ENCODE data around the gene FOXO3.

FOXO3 gene

GRCh38 chr6:108584323-108584722 is 23.6 kb downstream of the FOXO3 start:
- no peaks in the 10 kb centered on the region for H3K27me3 ChIP-seq (ENCODE audit: control insufficient read depth in 1 of 2, insufficient read depth in 1 of 2, low read length in 2 of 2)
- DNase-seq, result no peak
- no peak overlapping the region for H4K91ac ChIP-seq (ENCODE audit: low read length)
- peaks cover 28% of the 10 kb centered on the region for H3K4me1 ChIP-seq (ENCODE audit: control insufficient read depth, insufficient read depth, low read depth, low read length)
- H3K27ac ChIP-seq (ENCODE audit: low read length, poor library complexity, severe bottlenecking), result no peak overlapping the region
- no peak overlapping the region for H3K4me3 ChIP-seq (ENCODE audit: insufficient read depth in 1 of 2, low read depth in 1 of 2, low read length in 2 of 2)
- no peak overlapping the region for H3K23ac ChIP-seq (ENCODE audit: low read length in 2 of 2)
- no peak overlapping the region for H2BK5ac ChIP-seq (ENCODE audit: low read depth, low read length, poor library complexity, severe bottlenecking)
- no peak overlapping the region for H2AFZ ChIP-seq (ENCODE audit: low read depth, low read length)
- peaks cover 5% of the 10 kb centered on the region for H3K79me1 ChIP-seq (replicated peaks; ENCODE audit: low read length, poor library complexity, severe bottlenecking)
- H3K4ac ChIP-seq (ENCODE audit: low read depth in 1 of 2, low read length in 2 of 2), result peak overlapping the region in 1 of 2 experiments; percentile 15
- no peak overlapping the region for H4K8ac ChIP-seq (ENCODE audit: low read length)
- H3K9ac ChIP-seq (ENCODE audit: low read length), result no peak overlapping the region
- H2BK120ac ChIP-seq (ENCODE audit: low read depth, low read length), result no peak overlapping the region
- no peak overlapping the region for H3K18ac ChIP-seq (ENCODE audit: low read depth in 1 of 2, low read length in 2 of 2)
- H2AK5ac ChIP-seq (ENCODE audit: low read length, severe bottlenecking), result no peak overlapping the region
- no peak overlapping the region for H3K4me2 ChIP-seq (ENCODE audit: low read length, poor library complexity, severe bottlenecking)
- H3K36me3 ChIP-seq (ENCODE audit: control insufficient read depth in 1 of 2, insufficient read depth in 2 of 2, low read depth in 1 of 2, low read length in 2 of 2), result peaks cover 2 to 3% of the 10 kb centered on the region in 2 experiments
- no peak overlapping the region for H3K14ac ChIP-seq (ENCODE audit: low read length in 2 of 2)
- H3K9me3 ChIP-seq (ENCODE audit: control insufficient read depth, low read length), result no peaks in the 10 kb centered on the region
- 76% methylated on average over 5 of the region's 5 CpGs for WGBS
- H2BK15ac ChIP-seq (ENCODE audit: low read depth, poor library complexity, severe bottlenecking), result no peak overlapping the region
- H2BK12ac ChIP-seq (ENCODE audit: low read length in 2 of 2), result no peak overlapping the region

- H3K9ac ChIP-seq (ENCODE audit: low read length), result no peak overlapping the region
- no peak overlapping the region for H2AFZ ChIP-seq (ENCODE audit: low read depth, low read length)
- H2BK5ac ChIP-seq (ENCODE audit: low read depth, low read length, poor library complexity, severe bottlenecking), result no peak overlapping the region
- no peak overlapping the region for H3K18ac ChIP-seq (ENCODE audit: low read depth in 1 of 2, low read length in 2 of 2)
- no peak overlapping the region for H3K4ac ChIP-seq (ENCODE audit: low read depth in 1 of 2, low read length in 2 of 2)
- H3K27ac ChIP-seq (ENCODE audit: low read length, poor library complexity, severe bottlenecking), result no peak overlapping the region
- no peak overlapping the region for H3K4me3 ChIP-seq (ENCODE audit: insufficient read depth in 1 of 2, low read depth in 1 of 2, low read length in 2 of 2)
- H2BK15ac ChIP-seq (ENCODE audit: low read depth, poor library complexity, severe bottlenecking), result no peak overlapping the region
- no peak overlapping the region for H2BK120ac ChIP-seq (ENCODE audit: low read depth, low read length)
- H3K79me1 ChIP-seq (replicated peaks; ENCODE audit: low read length, poor library complexity, severe bottlenecking), result peaks cover 3% of the 10 kb centered on the region
- H3K14ac ChIP-seq (ENCODE audit: low read length in 2 of 2), result no peak overlapping the region
- H3K4me2 ChIP-seq (ENCODE audit: low read length, poor library complexity, severe bottlenecking), result no peak overlapping the region
- no peak overlapping the region for H2AK5ac ChIP-seq (ENCODE audit: low read length, severe bottlenecking)
- H3K4me1 ChIP-seq (ENCODE audit: control insufficient read depth, insufficient read depth, low read depth, low read length), result peaks cover 25% of the 10 kb centered on the region
- no peak overlapping the region for H4K91ac ChIP-seq (ENCODE audit: low read length)
- no peak overlapping the region for H2BK12ac ChIP-seq (ENCODE audit: low read length in 2 of 2)
- WGBS, result 100% methylated on average over 1 of the region's 2 CpGs
- no peaks in the 10 kb centered on the region for H3K36me3 ChIP-seq (ENCODE audit: control insufficient read depth in 1 of 2, insufficient read depth in 2 of 2, low read depth in 1 of 2, low read length in 2 of 2)
- no peaks in the 10 kb centered on the region for H3K9me3 ChIP-seq (ENCODE audit: control insufficient read depth, low read length)
- DNase-seq, result no peak
- H3K23ac ChIP-seq (ENCODE audit: low read length in 2 of 2), result no peak overlapping the region
- peak overlapping the region; percentile 1 for H4K8ac ChIP-seq (ENCODE audit: low read length)
- H3K27me3 ChIP-seq (ENCODE audit: control insufficient read depth in 1 of 2, insufficient read depth in 1 of 2, low read length in 2 of 2), result no peaks in the 10 kb centered on the region
Measured at GRCh38 chr6:108585359-108585758, 24.6 kb downstream of the FOXO3 start.

- 48% methylated on average over 5 of the region's 6 CpGs for WGBS
- Histone ChIP-seq H2AK5ac (ENCODE audit: low read length, severe bottlenecking) (no peak overlapping the region), H3K36me3 (ENCODE audit: control insufficient read depth in 1 of 2, insufficient read depth in 2 of 2, low read depth in 1 of 2, low read length in 2 of 2) (no peaks in the 10 kb centered on the region), H2AFZ (ENCODE audit: low read depth, low read length) (no peak overlapping the region), H2BK5ac (ENCODE audit: low read depth, low read length, poor library complexity, severe bottlenecking) (no peak overlapping the region), H3K4me2 (ENCODE audit: low read length, poor library complexity, severe bottlenecking) (no peak overlapping the region), H3K4me3 (ENCODE audit: insufficient read depth in 1 of 2, low read depth in 1 of 2, low read length in 2 of 2) (no peak overlapping the region), H3K23ac (ENCODE audit: low read length in 2 of 2) (no peak overlapping the region), H3K4ac (ENCODE audit: low read depth in 1 of 2, low read length in 2 of 2) (peak overlapping the region in 1 of 2 experiments; percentile 26), H4K8ac (ENCODE audit: low read length) (no peak overlapping the region), H4K91ac (ENCODE audit: low read length) (no peak overlapping the region), H2BK12ac (ENCODE audit: low read length in 2 of 2) (peak overlapping the region in 1 of 2 experiments; percentile 30), H3K9me3 (ENCODE audit: control insufficient read depth, low read length) (no peaks in the 10 kb centered on the region), H3K27me3 (ENCODE audit: control insufficient read depth in 1 of 2, insufficient read depth in 1 of 2, low read length in 2 of 2) (no peaks in the 10 kb centered on the region), H3K14ac (ENCODE audit: low read length in 2 of 2) (no peak overlapping the region), H3K18ac (ENCODE audit: low read depth in 1 of 2, low read length in 2 of 2) (peak overlapping the region in 1 of 2 experiments; percentile 55), H2BK15ac (ENCODE audit: low read depth, poor library complexity, severe bottlenecking) (no peak overlapping the region), H3K9ac (ENCODE audit: low read length) (no peak overlapping the region), H2BK120ac (ENCODE audit: low read depth, low read length) (no peak overlapping the region), H3K27ac (ENCODE audit: low read length, poor library complexity, severe bottlenecking) (no peak overlapping the region), H3K79me1 (replicated peaks; ENCODE audit: low read length, poor library complexity, severe bottlenecking) (peaks cover 3% of the 10 kb centered on the region), H3K4me1 (ENCODE audit: control insufficient read depth, insufficient read depth, low read depth, low read length) (peaks cover 26% of the 10 kb centered on the region)
- no peak for DNase-seq
Measured at GRCh38 chr6:108585921-108586536, 25.3 kb downstream of the FOXO3 start.

DNA sequence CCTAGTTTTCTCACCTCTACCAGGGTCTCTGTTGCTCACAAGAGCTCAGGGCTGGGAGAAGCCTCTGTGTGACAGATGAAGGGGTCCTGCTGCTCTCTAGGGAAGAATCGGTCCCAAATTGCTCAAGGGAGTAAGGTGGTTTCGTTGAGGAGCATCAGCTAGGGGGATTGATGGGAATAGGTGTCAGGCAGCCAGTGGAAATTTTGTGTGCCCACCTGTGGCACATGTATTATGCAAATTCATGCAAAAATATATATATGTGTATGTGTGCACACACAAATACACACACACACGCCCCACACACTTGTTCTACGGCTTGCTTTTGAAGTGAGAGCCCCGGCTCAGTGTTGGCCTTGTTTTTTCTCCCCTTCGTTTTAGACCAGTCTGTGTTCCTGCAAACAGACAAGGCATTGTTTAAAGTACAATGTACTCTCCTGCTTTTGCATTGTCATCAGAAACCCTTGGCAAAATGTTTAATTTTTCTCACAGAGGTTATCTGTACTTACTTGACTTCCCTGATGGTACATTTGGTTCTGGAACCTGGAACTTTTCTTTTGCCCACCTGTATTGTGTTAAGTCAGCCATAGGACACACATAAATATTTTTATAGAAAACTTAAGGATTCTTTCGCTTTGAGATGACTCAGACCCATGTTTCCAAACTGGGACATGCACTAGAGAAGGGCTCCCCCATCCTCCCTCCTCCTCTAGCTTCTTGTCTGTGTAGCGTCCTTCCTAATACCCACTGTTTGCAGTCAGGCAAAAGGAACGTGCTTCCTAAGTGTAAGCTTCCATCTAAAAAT is 26.7 kb downstream of the FOXO3 start:
- H2BK12ac ChIP-seq (ENCODE audit: low read length in 2 of 2), result peak overlapping the region; percentile 17 to 88
- peaks cover 25% of the 10 kb centered on the region for H3K4me1 ChIP-seq (ENCODE audit: control insufficient read depth, insufficient read depth, low read depth, low read length)
- H3K18ac ChIP-seq (ENCODE audit: low read depth in 1 of 2, low read length in 2 of 2), result peak overlapping the region; percentile 73 to 87
- peak overlapping the region; percentile 72 for H3K27ac ChIP-seq (ENCODE audit: low read length, poor library complexity, severe bottlenecking)
- no peak overlapping the region for H3K14ac ChIP-seq (ENCODE audit: low read length in 2 of 2)
- H3K9ac ChIP-seq (ENCODE audit: low read length), result peak overlapping the region; percentile 6
- H2AFZ ChIP-seq (ENCODE audit: low read depth, low read length), result no peak overlapping the region
- H2BK5ac ChIP-seq (ENCODE audit: low read depth, low read length, poor library complexity, severe bottlenecking), result peak overlapping the region; percentile 12
- H3K4me2 ChIP-seq (ENCODE audit: low read length, poor library complexity, severe bottlenecking), result no peak overlapping the region
- peak overlapping the region; percentile 49 for H4K8ac ChIP-seq (ENCODE audit: low read length)
- WGBS, result 36% methylated on average over 9 of the region's 9 CpGs
- peaks cover 3% of the 10 kb centered on the region for H3K79me1 ChIP-seq (replicated peaks; ENCODE audit: low read length, poor library complexity, severe bottlenecking)
- no peak overlapping the region for H4K91ac ChIP-seq (ENCODE audit: low read length)
- H3K27me3 ChIP-seq (ENCODE audit: control insufficient read depth in 1 of 2, insufficient read depth in 1 of 2, low read length in 2 of 2), result no peaks in the 10 kb centered on the region
- peak overlapping the region; percentile 29 to 46 for H3K4ac ChIP-seq (ENCODE audit: low read depth in 1 of 2, low read length in 2 of 2)
- no peaks in the 10 kb centered on the region for H3K36me3 ChIP-seq (ENCODE audit: control insufficient read depth in 1 of 2, insufficient read depth in 2 of 2, low read depth in 1 of 2, low read length in 2 of 2)
- H2AK5ac ChIP-seq (ENCODE audit: low read length, severe bottlenecking), result peak overlapping the region; percentile 78
- H3K9me3 ChIP-seq (ENCODE audit: control insufficient read depth, low read length), result no peaks in the 10 kb centered on the region
- H3K4me3 ChIP-seq (ENCODE audit: insufficient read depth in 1 of 2, low read depth in 1 of 2, low read length in 2 of 2), result no peak overlapping the region
- H2BK120ac ChIP-seq (ENCODE audit: low read depth, low read length), result peak overlapping the region; percentile 82
- DNase-seq, result peak; percentile 91
- H3K23ac ChIP-seq (ENCODE audit: low read length in 2 of 2), result no peak overlapping the region
- peak overlapping the region; percentile 60 for H2BK15ac ChIP-seq (ENCODE audit: low read depth, poor library complexity, severe bottlenecking)
